ENCODE data around the gene CREBL2.

CREBL2 gene

GRCh38 chr12:12681061-12681765 lies 69.5 kb downstream of the CREBL2 start:
- DNase-seq, result no peak

- DNase-seq, result no peak
Observed at GRCh38 chr12:12682284-12682683, 70.6 kb downstream of the CREBL2 start.

GRCh38 chr12:12683136-12683697 lies 71.5 kb downstream of the CREBL2 start:
- no peak for DNase-seq

GRCh38 chr12:12683725-12684124 lies 72.0 kb downstream of the CREBL2 start:
- DNase-seq, result no peak

GRCh38 chr12:12684375-12685106 lies 72.9 kb downstream of the CREBL2 start:
- DNase-seq, result peak; percentile 53

GRCh38 chr12:12685305-12685704 lies 73.6 kb downstream of the CREBL2 start:
- no peak for DNase-seq

GRCh38 chr12:12686472-12686871 lies 74.8 kb downstream of the CREBL2 start:
- DNase-seq, result no peak

GRCh38 chr12:12686925-12687324 lies 75.2 kb downstream of the CREBL2 start:
- peak; percentile 51 for DNase-seq

GRCh38 chr12:12689647-12690300 lies 78.1 kb downstream of the CREBL2 start:
- no peak for DNase-seq

GRCh38 chr12:12691549-12691948 lies 79.9 kb downstream of the CREBL2 start:
- DNase-seq, result no peak

GRCh38 chr12:12693111-12693671 lies 81.5 kb downstream of the CREBL2 start:
- DNase-seq, result no peak
